K562 (cell line): ENCODE results near the gene SPAG17. TPM values are rescaled to one million over a fixed set of nuclear protein-coding genes. Genes with fewer than 3 reads are reported as not detected.

ENCODE experiments used
- ATAC-seq: fragments of 200-7000 bp; cut with Tn5 transposase; 3 replicates; pipeline ENCODE4 v1.9.1; 2020; ENCODE audit warnings: moderate library complexity
- BruUV-seq: library from RNA; stranded (reverse); fragments of 400-500 nt; replicated peaks from 2 replicates; lab custom pipeline; 2021; lab: Mats Ljungman, UMichigan
- CTCF ChIA-PET: fragments of 300-600 bp; formaldehyde crosslinking; extraction: SDS; loops from one replicate; lab custom pipeline; 2021; ENCODE audit warnings: low intra/inter-chr PET ratio; lab: Yijun Ruan, JAX
- POLR2A ChIA-PET: fragments of 300-600, 350-650 bp; sonication (Branson Sonifier 250); formaldehyde crosslinking; extraction: SDS; loops from one replicate; lab custom pipeline; 2021; ENCODE audit warnings: antibody characterized with exemption, inconsistent platforms; lab: Yijun Ruan, JAX
- DNase-seq, 4 experiments: peaks; one replicate each; pipeline versions ENCODE4 v3.0.0 to v3.0.0-alpha.2; 2011 to 2018; ENCODE audit warnings: low spot score in 3 of 4, mixed read lengths in 3 of 4; ENCODE audit errors: extremely low read depth in 1 of 4
- FAIRE-seq: peaks from 2 replicates; lab custom pipeline; 2011; peaks lifted over from hg19 to GRCh38; lab: Jason Lieb, UNC
- H2AFZ ChIP-seq: 2 replicates; pipeline ENCODE4 v1.6.0; 2011; ENCODE audit warnings: low read depth, low read length, control low read depth, inconsistent platforms
- H3K27ac ChIP-seq: fragments of 200-600 bp; 3 replicates; pipeline ENCODE4 v1.8.0; 2011; ENCODE audit warnings: low read depth, mild to moderate bottlenecking, control low read depth, inconsistent platforms, low read length, moderate library complexity, mixed read lengths; ENCODE audit errors: extremely low read depth
- H3K27me3 ChIP-seq, 2 experiments: fragments of 300-600 bp in 1 of 2; 2 replicates in 1 of 2; 3 replicates in 1 of 2; pipeline versions ENCODE4 v1.6.0 to v1.8.0; 2011; ENCODE audit warnings: inconsistent platforms in 2 of 2, low read length in 2 of 2, mild to moderate bottlenecking in 1 of 2, mixed read lengths in 1 of 2, moderate library complexity in 1 of 2; ENCODE audit not compliant: control insufficient read depth in 2 of 2, insufficient read depth in 2 of 2
- H3K36me3 ChIP-seq: fragments of 300-600 bp; 3 replicates; pipeline ENCODE4 v1.8.0; 2011; ENCODE audit warnings: mild to moderate bottlenecking, low read length, inconsistent platforms; ENCODE audit not compliant: control insufficient read depth, insufficient read depth
- H3K4me1 ChIP-seq, 2 experiments: fragments of 200-600 bp in 1 of 2; replicated peaks in 1 of 2; 2 replicates in 1 of 2; 3 replicates in 1 of 2; pipeline versions ENCODE4 v1.5.1 to v1.8.0; 2011; ENCODE audit warnings: inconsistent platforms in 2 of 2, low read length in 2 of 2, mild to moderate bottlenecking in 1 of 2, mixed read lengths in 1 of 2, moderate library complexity in 1 of 2; ENCODE audit not compliant: control insufficient read depth in 2 of 2, insufficient read depth in 2 of 2
- H3K4me2 ChIP-seq: 2 replicates; pipeline ENCODE4 v1.6.1; 2011; ENCODE audit warnings: low read length, control low read depth, inconsistent platforms, mixed read lengths; ENCODE audit not compliant: insufficient read depth
- H3K4me3 ChIP-seq: fragments of 200-600 bp; sonication (generic), shearing (Covaris generic); 2 replicates; pipeline ENCODE4 v1.5.1; 2016; ENCODE audit warnings: control low read depth, inconsistent platforms
- H3K79me2 ChIP-seq: fragments of 200-600 bp; 3 replicates; pipeline ENCODE4 v1.8.0; 2011; ENCODE audit warnings: low read length, inconsistent platforms; ENCODE audit not compliant: control insufficient read depth, insufficient read depth
- H3K9ac ChIP-seq, 2 experiments: 2 replicates each; pipeline versions ENCODE4 v1.6.0 to v1.6.1; 2011; ENCODE audit warnings: low read depth in 2 of 2, low read length in 2 of 2, control low read depth in 1 of 2, inconsistent platforms in 1 of 2, mild to moderate bottlenecking in 1 of 2, mixed read lengths in 1 of 2; ENCODE audit not compliant: insufficient read depth in 1 of 2
- H3K9me1 ChIP-seq: one replicate; pipeline ENCODE4 v1.6.0; 2011; ENCODE audit warnings: inconsistent platforms, mild to moderate bottlenecking, low read length, moderate library complexity; ENCODE audit not compliant: control insufficient read depth, insufficient read depth
- H3K9me3 ChIP-seq: replicated peaks from 2 replicates; pipeline ENCODE4 v1.5.1; 2011; ENCODE audit warnings: low read depth, low read length, inconsistent platforms; ENCODE audit not compliant: control insufficient read depth, insufficient read depth
- H4K20me1 ChIP-seq: replicated peaks from 2 replicates; pipeline ENCODE4 v1.6.1; 2011; ENCODE audit warnings: low read length, inconsistent platforms, mixed read lengths; ENCODE audit not compliant: control insufficient read depth, insufficient read depth
- ELF2 ChIP-seq: fragments of 250-450 bp; sonication (Bioruptor Pico); IDR thresholded peaks from 2 replicates; pipeline ENCODE4 v1.5.0; 2021; ENCODE audit warnings: mild to moderate bottlenecking
- RFX1 ChIP-seq: fragments of 450-650 bp; IDR thresholded peaks from 2 replicates; pipeline ENCODE4 v1.6.1; 2016; ENCODE audit warnings: mild to moderate bottlenecking, moderate library complexity
- ZNF146 ChIP-seq: IDR thresholded peaks from one replicate; pipeline ENCODE4 v1.6.1; 2018; ENCODE audit warnings: missing compliant biosample characterization; ENCODE audit not compliant: unreplicated experiment
- ZNF174 ChIP-seq: fragments of 250-450 bp; sonication (Bioruptor Pico); IDR thresholded peaks from 2 replicates; pipeline ENCODE4 v1.4.0; 2020; ENCODE audit warnings: mild to moderate bottlenecking
- WGBS: fragments of 100-300 bp; shearing (Covaris generic); methylation state at CpG from one replicate; pipeline ENCODE4 v1.1.6; 2016; ENCODE audit warnings: low coverage, mixed read lengths; ENCODE audit not compliant: insufficient coverage; ENCODE audit errors: missing lambda C conversion rate; 5-methylcytosine and 5-hydroxymethylcytosine counted together
- in situ Hi-C: fragments of 300-500 bp; cut with MboI; formaldehyde crosslinking; loops from 4 replicates; pipeline ENCODE4 v1.15.0; 2018; ENCODE audit warnings: inconsistent platforms, mixed read lengths
- intact Hi-C: fragments of 100-400 bp; cut with micrococcal nuclease; formaldehyde crosslinking; loops from 2 replicates; pipeline ENCODE4 v1.14.2; 2022
- polyA plus RNA-seq, 8 experiments: library from polyadenylated mRNA; depleted of rRNA in 4 of 8; stranded (reverse) in 5 of 8; unstranded in 3 of 8; fragments of >200 nt; fragmentation: Nextera tagmentation in 2 of 8; fragmentation: Illumina TruSeq in 1 of 8; extraction: Ambion mirVana in 2 of 8; extraction: Trizol in 1 of 8; gene quantifications; 2 replicates each; pipeline versions ENCODE4 v1.2.1 to v1.2.3, GENCODE V29; 2011 to 2014; ENCODE audit warnings: inconsistent platforms in 1 of 8, missing spikeins in 1 of 8
- total RNA-seq, 7 experiments: library from RNA; depleted of rRNA in 6 of 7; stranded (reverse); fragments of >200 nt in 6 of 7; fragmentation: Illumina TruSeq in 2 of 7; extraction: Trizol in 2 of 7; gene quantifications; 2 replicates each; pipeline versions ENCODE4 v1.2.1 to v1.2.3, GENCODE V29; 2011 to 2021; ENCODE audit warnings: low replicate concordance in 1 of 7
- TF ChIP-seq, protein P1 (sequence below): fragments of 200-800 bp; sonication (Bioruptor generic); IDR thresholded peaks from 2 replicates; pipeline ENCODE4 v1.6.1; 2017; ENCODE audit warnings: missing genetic modification characterization, missing compliant biosample characterization

Gene SPAG17
- total and polyA plus RNA-seq, 9 of the 15 experiments (the other 6 are each of a cell fraction or from before 2014, with no cell fraction given), result 0.07 to 2.1 (median 1.5) TPM

DNA sequence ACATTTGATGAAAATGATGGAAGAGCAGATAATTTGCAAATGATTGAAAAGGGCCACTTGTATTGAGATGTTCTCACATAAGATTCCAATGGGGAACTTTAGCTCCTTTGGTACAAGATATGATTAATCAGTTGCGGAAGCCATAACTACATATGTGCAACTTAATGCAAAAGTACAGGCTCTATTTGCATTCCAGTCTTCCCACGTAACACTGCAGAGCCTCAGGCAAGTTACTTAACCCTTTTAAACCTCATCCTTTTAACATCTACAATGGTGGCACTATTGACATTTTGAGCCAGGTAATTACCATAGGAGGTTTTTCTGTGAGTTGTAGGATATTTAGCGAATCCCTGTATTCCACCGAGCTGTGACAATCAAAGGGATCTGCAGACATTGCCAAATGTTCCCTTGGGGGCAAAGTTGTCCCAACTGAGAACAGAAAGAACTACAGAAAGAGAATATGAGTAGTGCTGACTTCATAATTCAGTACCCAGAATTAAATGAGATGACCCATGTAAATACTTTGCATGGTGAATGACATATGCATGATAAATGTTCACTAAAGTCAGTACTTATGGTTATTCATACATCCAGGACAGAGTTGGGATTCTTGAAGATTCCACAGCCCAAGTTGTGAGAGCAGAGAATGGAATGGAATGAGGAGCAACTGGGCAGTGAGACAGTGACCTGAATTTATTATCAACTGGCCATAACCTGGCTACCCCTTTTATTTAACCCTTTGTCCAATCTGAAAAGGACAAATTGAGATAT lies 62.6 kb downstream of the SPAG17 start:
- Histone ChIP-seq H3K4me3 (no peak overlapping the region), H3K27ac (no peak overlapping the region), H3K4me2 (no peak overlapping the region), H3K4me1 (no peaks in the 10 kb centered on the region), H3K9ac (no peak overlapping the region), H3K36me3 (no peaks in the 10 kb centered on the region), H3K27me3 (peaks cover 0 to 3% of the 10 kb centered on the region in 2 experiments; a peak in 2 of 5 replicates), H3K9me1 (no peaks in the 10 kb centered on the region), H3K9me3 (no peaks in the 10 kb centered on the region), H3K79me2 (no peaks in the 10 kb centered on the region), H2AFZ (no peak overlapping the region)
- CTCF ChIA-PET, result no interaction called here
- FAIRE-seq, result no peak
- WGBS, result 2% methylated on average over 4 of the region's 4 CpGs
- no peak for DNase-seq
- BruUV-seq, result no TSS peak
- in situ Hi-C loops (no loop called here), intact Hi-C loops (no loop called here)
- no peak for ATAC-seq
- POLR2A ChIA-PET, result interaction anchor here (0.6 kb wide), 1 partner anchor 9 kb away, joined by 3 read pairs; no protein-coding TSS in a partner anchor
- TF ChIP-seq ZNF174 (no peak), RFX1 (no peak), ELF2 (CRISPR knock-in tag) (no peak), ZNF146 (CRISPR knock-in tag) (no peak)
- TF ChIP-seq, protein P1, sequence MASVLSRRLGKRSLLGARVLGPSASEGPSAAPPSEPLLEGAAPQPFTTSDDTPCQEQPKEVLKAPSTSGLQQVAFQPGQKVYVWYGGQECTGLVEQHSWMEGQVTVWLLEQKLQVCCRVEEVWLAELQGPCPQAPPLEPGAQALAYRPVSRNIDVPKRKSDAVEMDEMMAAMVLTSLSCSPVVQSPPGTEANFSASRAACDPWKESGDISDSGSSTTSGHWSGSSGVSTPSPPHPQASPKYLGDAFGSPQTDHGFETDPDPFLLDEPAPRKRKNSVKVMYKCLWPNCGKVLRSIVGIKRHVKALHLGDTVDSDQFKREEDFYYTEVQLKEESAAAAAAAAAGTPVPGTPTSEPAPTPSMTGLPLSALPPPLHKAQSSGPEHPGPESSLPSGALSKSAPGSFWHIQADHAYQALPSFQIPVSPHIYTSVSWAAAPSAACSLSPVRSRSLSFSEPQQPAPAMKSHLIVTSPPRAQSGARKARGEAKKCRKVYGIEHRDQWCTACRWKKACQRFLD, result no peak
- TF ChIP-seq, all 486 proteins: peak for 0
- H4K20me1 ChIP-seq, result no peaks in the 10 kb centered on the region
